Aorta (tissue), 5 donors: ENCODE data around the gene SLC30A4. TPM values are rescaled to one million over a fixed set of nuclear protein-coding genes. Genes with fewer than 3 reads are reported as not detected.
A peak's percentile ranks its signal among the peaks of the same experiment; 100 is the strongest.
"Not testable (repeated sequence)": the region's sequence is repeated elsewhere in the genome, so short reads cannot be mapped to it uniquely, and the experiment has no call there.

Experiments used
- ATAC-seq: fragments of 200-7000 bp; cut with Tn5 transposase; one replicate; pipeline ENCODE4 v1.9.1; 2022; ENCODE audit warnings: moderate library complexity; ENCODE audit not compliant: low FRiP score
- DNase-seq, 2 donors: peaks; one replicate each; pipeline ENCODE4 v3.0.0-alpha.2; 2020
- H3K27ac ChIP-seq, 2 donors: one replicate each; pipeline ENCODE4 v1.5.1; 2013; ENCODE audit warnings: low read length in 2 of 2, mild to moderate bottlenecking in 2 of 2, moderate library complexity in 2 of 2, control low read depth in 1 of 2, inconsistent platforms in 1 of 2, low read depth in 1 of 2
- H3K27me3 ChIP-seq, 2 donors: one replicate each; pipeline ENCODE4 v1.6.1; 2013; ENCODE audit warnings: control low read depth in 1 of 2, low read length in 1 of 2, mild to moderate bottlenecking in 1 of 2, moderate library complexity in 1 of 2; ENCODE audit not compliant: insufficient read depth in 2 of 2, control insufficient read depth in 1 of 2
- H3K36me3 ChIP-seq, 2 donors: one replicate each; pipeline ENCODE4 v1.6.1; 2013; ENCODE audit warnings: control low read depth in 1 of 2, low read length in 1 of 2, mild to moderate bottlenecking in 1 of 2; ENCODE audit not compliant: insufficient read depth in 2 of 2, control insufficient read depth in 1 of 2
- H3K4me1 ChIP-seq, 2 donors: one replicate each; pipeline ENCODE4 v1.6.1; 2013; ENCODE audit warnings: low read length in 2 of 2, control low read depth in 1 of 2, mild to moderate bottlenecking in 1 of 2, moderate library complexity in 1 of 2; ENCODE audit not compliant: insufficient read depth in 2 of 2, control insufficient read depth in 1 of 2
- H3K4me3 ChIP-seq, 2 donors: one replicate each; pipeline ENCODE4 v1.5.1; 2013; ENCODE audit warnings: low read length in 2 of 2, control low read depth in 1 of 2, mild to moderate bottlenecking in 1 of 2
- H3K9me3 ChIP-seq: one replicate; pipeline ENCODE4 v1.6.1; 2013; ENCODE audit warnings: mild to moderate bottlenecking, low read length; ENCODE audit not compliant: control insufficient read depth
- WGBS, 2 donors: extraction: QIAGEN DNeasy Blood & Tissue Kit; methylation state at CpG; one replicate each; pipeline ENCODE4 v1.1.7; 2013; 5-methylcytosine and 5-hydroxymethylcytosine counted together
- intact Hi-C, 2 donors: fragments of 100-400 bp; cut with DNase I; formaldehyde crosslinking; loops; one replicate each; pipeline versions ENCODE4 v1.14.2 to v1.15.0; 2022
- polyA plus RNA-seq, 2 donors: library from polyadenylated mRNA; stranded (reverse); fragments of 200-250 nt; gene quantifications; one replicate each; pipeline ENCODE4 v1.2.3, GENCODE V29; 2013
- total RNA-seq, 2 donors: library from RNA; stranded (reverse); fragmentation: NEBNext Ultra II Directional; extraction: Animal tissue kit (Norgen Biotek cat#: 25700); gene quantifications; one replicate each; pipeline ENCODE4 v1.2.1, GENCODE V29; 2021
- donor health status: healthy with polysubstance abuse.
- donor health status: Bipolar disorder and iron deficiency.
- donor health status: DM: no; HTN: no; CAD: no.
- donor health status: DM: no; HTN: no; CAD: no.
- donor health status: DM: yes; HTN: yes; CAD: no.

SLC30A4 gene
- total and polyA plus RNA-seq, 4 donors = 3.7 to 10.2 (median 7.2) TPM

- Histone ChIP-seq H3K4me1 (no peaks in the 10 kb centered on the region), H3K27me3 (no peaks in the 10 kb centered on the region), H3K4me3 (no peak overlapping the region), H3K36me3 (no peaks in the 10 kb centered on the region), H3K9me3 (no peaks in the 10 kb centered on the region), H3K27ac (no peak overlapping the region)
- DNase-seq (no peak), ATAC-seq (no peak)
- intact Hi-C loops = loop anchor here in 1 of 2 donors (10.0 kb wide), 1 partner anchor 88 kb away; no protein-coding TSS in a partner anchor
- 83% methylated on average over 8 of the region's 8 CpGs for WGBS, 2 donors
Observed at GRCh38 chr15:45527086-45527485, 4.5 kb upstream of the SLC30A4 start.

- H3K36me3 ChIP-seq = no peaks in the 10 kb centered on the region
- intact Hi-C loops = loop anchor here (5.0 to 10.0 kb wide), 3 partner anchors 64 to 92 kb away; partner anchors contain the start of gene BLOC1S6 (in 1 of the 2)
- WGBS, 2 donors = 23 to 24% methylated on average over 7 of the region's 7 CpGs
- H3K9me3 ChIP-seq = no peaks in the 10 kb centered on the region
- peaks cover 0 to 2% of the 10 kb centered on the region in 2 donors for H3K4me1 ChIP-seq
- no peak for ATAC-seq
- H3K4me3 ChIP-seq = peak overlapping the region; percentile 76 to 95
- DNase-seq = no peak
- H3K27ac ChIP-seq = peak overlapping the region in 1 of 2 donors; percentile 43
- H3K27me3 ChIP-seq = no peaks in the 10 kb centered on the region
Observed at GRCh38 chr15:45523166-45523460, 558 bp upstream of the SLC30A4 start.

- peak overlapping the region; percentile 76 to 95 for H3K4me3 ChIP-seq
- no peaks in the 10 kb centered on the region for H3K27me3 ChIP-seq
- intact Hi-C loops = loop anchor here (5.0 to 10.0 kb wide), 3 partner anchors 66 to 93 kb away; partner anchors contain the start of gene BLOC1S6 (in 1 of the 2)
- no peaks in the 10 kb centered on the region for H3K36me3 ChIP-seq
- WGBS, 2 donors = 6 to 8% methylated on average over 27 of the region's 27 CpGs
- peak overlapping the region in 1 of 2 donors; percentile 31 for H3K27ac ChIP-seq
- DNase-seq (no peak), ATAC-seq (no peak)
- peaks cover 0 to 2% of the 10 kb centered on the region in 2 donors for H3K4me1 ChIP-seq
- H3K9me3 ChIP-seq = no peaks in the 10 kb centered on the region
Observed at GRCh38 chr15:45521596-45522327, 793 bp downstream of the SLC30A4 start.

- WGBS, 2 donors = 87 to 92% methylated on average over 4 of the region's 4 CpGs
- ATAC-seq (no peak), DNase-seq (no peak)
- intact Hi-C loops = no loop called here
- no peaks in the 10 kb centered on the region for H3K4me1 ChIP-seq
- H3K27me3 ChIP-seq = no peaks in the 10 kb centered on the region
- H3K4me3 ChIP-seq = no peak overlapping the region
- H3K36me3 ChIP-seq = peaks cover 3% of the 10 kb centered on the region in 2 donors
- no peak overlapping the region for H3K27ac ChIP-seq
- H3K9me3 ChIP-seq = no peaks in the 10 kb centered on the region
Observed at GRCh38 chr15:45510758-45511280, 11.7 kb downstream of the SLC30A4 start.

- WGBS, 2 donors = 97 to 99% methylated on average over 6 of the region's 6 CpGs
- H3K9me3 ChIP-seq, H3K4me3 ChIP-seq, H3K4me1 ChIP-seq, DNase-seq, H3K27ac ChIP-seq, ATAC-seq, H3K36me3 ChIP-seq, H3K27me3 ChIP-seq, intact Hi-C loops: not testable (repeated sequence)
Observed at GRCh38 chr15:45507143-45507542, 15.4 kb downstream of the SLC30A4 start.

GRCh38 chr15:45499426-45499825 is 23.1 kb downstream of the SLC30A4 start:
- 62 to 70% methylated on average over 4 of the region's 4 CpGs for WGBS, 2 donors
- no peak for ATAC-seq

GRCh38 chr15:45498701-45499100 is 23.9 kb downstream of the SLC30A4 start:
- ATAC-seq (no peak), DNase-seq (no peak)
- no peak overlapping the region for H3K27ac ChIP-seq
- H3K36me3 ChIP-seq = no peaks in the 10 kb centered on the region
- H3K27me3 ChIP-seq = no peaks in the 10 kb centered on the region
- WGBS, 2 donors = 88 to 95% methylated on average over 1 of the region's 1 CpG
- no peak overlapping the region for H3K4me3 ChIP-seq
- intact Hi-C loops = no loop called here
- H3K9me3 ChIP-seq = no peaks in the 10 kb centered on the region
- H3K4me1 ChIP-seq = no peaks in the 10 kb centered on the region

More at GRCh38 chr15:45499426-45499825, 23.1 kb downstream of the SLC30A4 start:
- no peak for DNase-seq
- no peaks in the 10 kb centered on the region for H3K27me3 ChIP-seq
- H3K4me3 ChIP-seq = no peak overlapping the region
- H3K9me3 ChIP-seq = no peaks in the 10 kb centered on the region
- H3K36me3 ChIP-seq = no peaks in the 10 kb centered on the region
- no peak overlapping the region for H3K27ac ChIP-seq
- no peaks in the 10 kb centered on the region for H3K4me1 ChIP-seq
- intact Hi-C loops = no loop called here

- Histone ChIP-seq H3K27ac (no peak overlapping the region), H3K36me3 (no peaks in the 10 kb centered on the region), H3K4me3 (no peak overlapping the region), H3K4me1 (no peaks in the 10 kb centered on the region), H3K27me3 (no peaks in the 10 kb centered on the region), H3K9me3 (no peaks in the 10 kb centered on the region)
- ATAC-seq = no peak
- no peak for DNase-seq
- intact Hi-C loops = no loop called here
- 95 to 96% methylated on average over 3 of the region's 3 CpGs for WGBS, 2 donors
Observed at GRCh38 chr15:45497261-45497660, 25.3 kb downstream of the SLC30A4 start.

GRCh38 chr15:45496658-45497057 is 25.9 kb downstream of the SLC30A4 start:
- Histone ChIP-seq H3K27ac (no peak overlapping the region), H3K36me3 (no peaks in the 10 kb centered on the region), H3K9me3 (no peaks in the 10 kb centered on the region), H3K4me1 (no peaks in the 10 kb centered on the region), H3K4me3 (no peak overlapping the region), H3K27me3 (no peaks in the 10 kb centered on the region)
- intact Hi-C loops = no loop called here
- DNase-seq (no peak), ATAC-seq (no peak)
- WGBS, 2 donors = 89 to 94% methylated on average over 2 of the region's 2 CpGs
